HL-60 (cell line): Measurements from ENCODE around the gene DNAH6.

Experiments
- CTCF ChIP-seq: IDR thresholded peaks from one replicate; pipeline ENCODE4 v1.5.1; 2011; ENCODE audit warnings: low read length, control low read depth, inconsistent platforms; ENCODE audit not compliant: insufficient read depth
- GABPA ChIP-seq: IDR thresholded peaks from 2 replicates; pipeline ENCODE4 v1.6.1; 2012; ENCODE audit warnings: low read depth
- POLR2AphosphoS5 ChIP-seq: IDR thresholded peaks from 2 replicates; pipeline ENCODE4 v1.6.1; 2012; ENCODE audit warnings: low read depth
- REST ChIP-seq: IDR thresholded peaks from 2 replicates; pipeline ENCODE4 v1.6.1; 2012; ENCODE audit warnings: low read depth; ENCODE audit not compliant: insufficient replicate concordance
- SPI1 ChIP-seq: IDR thresholded peaks from 2 replicates; pipeline ENCODE4 v1.6.1; 2012; ENCODE audit warnings: low read depth, mild to moderate bottlenecking, borderline replicate concordance

GRCh38 chr2:84768840-84769239 lies 252.5 kb downstream of the DNAH6 start:
- TF ChIP-seq CTCF (no peak), SPI1 (no peak), GABPA (no peak), POLR2AphosphoS5 (no peak), REST (no peak)
